TTC549 (cell line): ENCODE data around the gene TLNRD1.

Source experiments
- FAIRE-seq: peaks from 2 replicates; lab custom pipeline; 2012; peaks lifted over from hg19 to GRCh38; lab: Jason Lieb, UNC

The TLNRD1 gene

GRCh38 chr15:81029414-81030300 is 28.9 kb downstream of the TLNRD1 start:
- no peak for FAIRE-seq

- no peak for FAIRE-seq
These were observed 29.6 kb downstream of the TLNRD1 start for GRCh38 chr15:81030301-81030750.

- no peak for FAIRE-seq
These were observed 30.5 kb downstream of the TLNRD1 start for GRCh38 chr15:81031203-81031602.

GRCh38 chr15:81032355-81032754 is 31.6 kb downstream of the TLNRD1 start:
- no peak for FAIRE-seq

- no peak for FAIRE-seq
These were observed 32.1 kb downstream of the TLNRD1 start for GRCh38 chr15:81032818-81033217.

GRCh38 chr15:81033508-81033907 is 32.8 kb downstream of the TLNRD1 start:
- no peak for FAIRE-seq

- no peak for FAIRE-seq
These were observed 37.4 kb downstream of the TLNRD1 start for GRCh38 chr15:81037952-81038743.

- no peak for FAIRE-seq
These were observed 38.4 kb downstream of the TLNRD1 start for GRCh38 chr15:81038975-81039607.

GRCh38 chr15:81040757-81041156 is 40.0 kb downstream of the TLNRD1 start:
- no peak for FAIRE-seq

GRCh38 chr15:81043281-81043934 is 42.7 kb downstream of the TLNRD1 start:
- no peak for FAIRE-seq

GRCh38 chr15:81043935-81044575 is 43.3 kb downstream of the TLNRD1 start:
- no peak for FAIRE-seq

GRCh38 chr15:81046290-81046689 is 45.6 kb downstream of the TLNRD1 start:
- no peak for FAIRE-seq

GRCh38 chr15:81047928-81048327 is 47.2 kb downstream of the TLNRD1 start:
- FAIRE-seq, result no peak

- no peak for FAIRE-seq
These were observed 49.1 kb downstream of the TLNRD1 start for GRCh38 chr15:81049835-81050234.

GRCh38 chr15:81050259-81050658 is 49.5 kb downstream of the TLNRD1 start:
- no peak for FAIRE-seq

GRCh38 chr15:81050805-81051204 is 50.1 kb downstream of the TLNRD1 start:
- no peak for FAIRE-seq

GRCh38 chr15:81052046-81052445 is 51.3 kb downstream of the TLNRD1 start:
- no peak for FAIRE-seq

- FAIRE-seq, result no peak
These were observed 52.9 kb downstream of the TLNRD1 start for GRCh38 chr15:81053621-81054020.

- FAIRE-seq, result no peak
These were observed 53.5 kb downstream of the TLNRD1 start for GRCh38 chr15:81054236-81054635.
